Gastrocnemius medialis (tissue), 4 donors: ENCODE results near the gene DCTN1.

Experiments
- CTCF ChIP-seq, 5 experiments: fragments of 450-650 bp in 3 of 5; fragments of 200-600 bp in 2 of 5; sonication (generic) in 2 of 5; IDR thresholded peaks in 4 of 5; conservative IDR thresholded peaks in 1 of 5; 1 replicate in 4 of 5; 2 replicates in 1 of 5; pipeline ENCODE4 v1.5.1; 2016 to 2019; ENCODE audit warnings: antibody characterized with exemption in 5 of 5, mild to moderate bottlenecking in 3 of 5, moderate library complexity in 3 of 5
- POLR2A ChIP-seq, 2 donors: fragments of 450-650 bp; IDR thresholded peaks; one replicate each; pipeline ENCODE4 v1.6.1; 2017; ENCODE audit warnings: antibody characterized with exemption in 2 of 2, mild to moderate bottlenecking in 2 of 2, moderate library complexity in 2 of 2

- no peak for TF ChIP-seq CTCF (IDR thresholded peaks at IDR 0.05 in 4 of 5, conservative IDR thresholded peaks at IDR 0.05 in 1 of 5)
- TF ChIP-seq POLR2A (IDR thresholded peaks at IDR 0.05), result no peak
Measured at GRCh38 chr2:74391209-74391579, 11.1 kb upstream of the DCTN1 start.
